ENCODE data around the gene KAT8.

DNA sequence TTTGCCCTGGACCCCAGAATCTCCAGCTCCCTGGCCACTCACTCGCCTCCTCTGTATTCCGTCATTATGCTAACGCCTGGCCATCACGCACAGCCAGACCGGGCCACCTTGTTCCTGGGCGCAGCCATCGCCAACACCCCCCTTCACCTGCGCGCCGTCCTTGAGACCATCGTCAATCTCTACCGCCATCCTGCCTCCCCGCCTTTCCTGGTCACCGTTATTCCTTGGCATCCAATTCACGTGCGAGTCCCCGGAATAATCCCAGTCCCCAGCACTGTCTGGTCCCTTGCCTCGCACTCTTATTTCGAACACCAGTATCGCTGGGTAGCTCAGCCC lies 23.4 kb upstream of the KAT8 start:
- TF ChIP-seq POLR2A (IDR thresholded peaks at IDR 0.05; ENCODE audit: low read depth, low read length): no peak
- TF ChIP-seq CTCF (conservative IDR thresholded peaks at IDR 0.05; ENCODE audit: low read depth, low read length): no peak
- no peak for TF ChIP-seq MXI1 (IDR thresholded peaks at IDR 0.05; ENCODE audit: borderline replicate concordance, low read depth, low read length)
- TF ChIP-seq FOS (IDR thresholded peaks at IDR 0.05; ENCODE audit: low read depth, low read length): no peak
- no peak for TF ChIP-seq RAD21 (IDR thresholded peaks at IDR 0.05; ENCODE audit: low read length)
- TF ChIP-seq MAZ (IDR thresholded peaks at IDR 0.05; ENCODE audit: borderline replicate concordance, low read depth, low read length): no peak
- TF ChIP-seq NFE2L2 (IDR thresholded peaks at IDR 0.05; ENCODE audit: low read depth, low read length): no peak
- TF ChIP-seq CEBPB (IDR thresholded peaks at IDR 0.05; ENCODE audit: low read depth, low read length): no peak
- no peak for TF ChIP-seq RFX5 (IDR thresholded peaks at IDR 0.05; ENCODE audit: low read depth, low read length)
- TF ChIP-seq ELK1 (IDR thresholded peaks at IDR 0.05; ENCODE audit: borderline replicate concordance, low read depth, low read length): no peak
- TF ChIP-seq BHLHE40 (IDR thresholded peaks at IDR 0.05; ENCODE audit: low read depth, low read length): no peak
- TF ChIP-seq CHD1 (IDR thresholded peaks at IDR 0.05; ENCODE audit: low read depth, low read length): no peak
